HEK293 (cell line): ENCODE measurements around the gene TNS1.

Experiments
- ZNF23 ChIP-seq: fragments of 450-650 bp; formaldehyde crosslinking; IDR thresholded peaks from 2 replicates; pipeline ENCODE4 v1.5.1; 2016; ENCODE audit warnings: missing biosample characterization, missing genetic modification characterization, borderline replicate concordance
- ZNF404 ChIP-seq: fragments of 450-650 bp; formaldehyde crosslinking; IDR thresholded peaks from 2 replicates; pipeline ENCODE4 v1.5.1; 2017; ENCODE audit warnings: missing biosample characterization, missing genetic modification characterization
- ZNF660 ChIP-seq: fragments of 450-650 bp; IDR thresholded peaks from 2 replicates; pipeline ENCODE4 v1.5.1; 2018; ENCODE audit warnings: missing biosample characterization, mild to moderate bottlenecking, missing genetic modification characterization
- ZNF707 ChIP-seq: fragments of 450-650 bp; formaldehyde crosslinking; IDR thresholded peaks from 2 replicates; pipeline ENCODE4 v1.5.1; 2016; ENCODE audit warnings: missing biosample characterization, missing genetic modification characterization
- TF ChIP-seq, protein P1 (sequence below): fragments of 450-650 bp; formaldehyde crosslinking; IDR thresholded peaks from 2 replicates; pipeline ENCODE4 v1.5.1; 2016; ENCODE audit warnings: missing biosample characterization, missing genetic modification characterization
- TF ChIP-seq, protein P2 (sequence below): fragments of 450-650 bp; formaldehyde crosslinking; IDR thresholded peaks from 2 replicates; pipeline ENCODE4 v1.5.1; 2016; ENCODE audit warnings: missing biosample characterization, missing genetic modification characterization, low read depth
- TF ChIP-seq, protein P3 (sequence below): fragments of 450-650 bp; formaldehyde crosslinking; IDR thresholded peaks from 2 replicates; pipeline ENCODE4 v1.5.1; 2016; ENCODE audit warnings: missing biosample characterization, missing genetic modification characterization
- TF ChIP-seq, protein P4 (sequence below): sonication (generic); formaldehyde crosslinking; IDR thresholded peaks from 2 replicates; pipeline ENCODE4 v1.8.1; 2022; ENCODE audit warnings: mild to moderate bottlenecking, moderate library complexity, missing genetic modification reagents
- TF ChIP-seq, protein P5 (sequence below): fragments of 450-650 bp; formaldehyde crosslinking; conservative IDR thresholded peaks from 2 replicates; pipeline ENCODE4 v1.5.1; 2016; ENCODE audit warnings: low read depth, missing biosample characterization, missing genetic modification characterization

DNA sequence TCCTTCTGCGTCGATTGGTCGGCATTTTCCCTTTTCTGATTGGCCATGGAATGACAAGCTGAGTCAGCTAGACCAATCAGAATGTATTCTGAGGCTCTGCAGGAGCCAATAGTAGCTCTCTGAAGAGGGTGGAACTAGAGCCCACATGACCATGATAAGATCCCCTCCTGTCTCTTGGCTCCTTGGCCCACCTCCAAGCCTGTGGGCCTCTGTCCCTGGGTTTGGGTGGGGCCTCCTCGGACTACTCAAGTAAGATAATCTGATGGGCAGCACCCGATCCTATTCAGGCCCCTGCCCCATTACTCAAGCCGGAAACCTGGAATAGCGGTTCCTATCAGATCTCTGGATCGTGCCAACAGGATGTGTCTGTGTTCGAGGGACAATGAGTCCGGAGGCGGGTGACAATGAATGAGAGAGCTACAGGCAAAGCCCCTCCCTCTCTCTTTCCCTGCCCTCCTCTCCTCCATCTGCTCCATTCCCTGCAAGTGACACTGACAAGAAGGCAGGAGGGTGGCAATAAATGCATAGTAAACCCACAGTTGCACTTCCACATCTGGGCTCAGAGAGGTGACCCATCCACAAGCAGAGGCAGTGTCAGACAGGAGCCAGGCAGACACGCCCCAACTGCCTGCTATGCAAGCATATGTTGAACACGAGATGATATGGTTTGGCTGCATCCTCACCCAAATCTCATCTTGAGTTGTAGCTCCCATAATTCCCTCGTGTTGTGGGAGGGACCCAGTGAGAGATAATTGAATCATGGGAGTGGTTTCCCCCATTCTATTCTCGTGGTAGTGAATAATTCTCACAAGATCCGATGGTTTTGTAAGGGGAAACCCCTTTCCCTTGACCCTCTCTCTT lies 114.7 kb downstream of the TNS1 start:
- TF ChIP-seq, protein P1, sequence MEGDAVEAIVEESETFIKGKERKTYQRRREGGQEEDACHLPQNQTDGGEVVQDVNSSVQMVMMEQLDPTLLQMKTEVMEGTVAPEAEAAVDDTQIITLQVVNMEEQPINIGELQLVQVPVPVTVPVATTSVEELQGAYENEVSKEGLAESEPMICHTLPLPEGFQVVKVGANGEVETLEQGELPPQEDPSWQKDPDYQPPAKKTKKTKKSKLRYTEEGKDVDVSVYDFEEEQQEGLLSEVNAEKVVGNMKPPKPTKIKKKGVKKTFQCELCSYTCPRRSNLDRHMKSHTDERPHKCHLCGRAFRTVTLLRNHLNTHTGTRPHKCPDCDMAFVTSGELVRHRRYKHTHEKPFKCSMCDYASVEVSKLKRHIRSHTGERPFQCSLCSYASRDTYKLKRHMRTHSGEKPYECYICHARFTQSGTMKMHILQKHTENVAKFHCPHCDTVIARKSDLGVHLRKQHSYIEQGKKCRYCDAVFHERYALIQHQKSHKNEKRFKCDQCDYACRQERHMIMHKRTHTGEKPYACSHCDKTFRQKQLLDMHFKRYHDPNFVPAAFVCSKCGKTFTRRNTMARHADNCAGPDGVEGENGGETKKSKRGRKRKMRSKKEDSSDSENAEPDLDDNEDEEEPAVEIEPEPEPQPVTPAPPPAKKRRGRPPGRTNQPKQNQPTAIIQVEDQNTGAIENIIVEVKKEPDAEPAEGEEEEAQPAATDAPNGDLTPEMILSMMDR (tag by site-specific recombination) = no peak
- TF ChIP-seq ZNF23 (no peak), ZNF660 (tag by site-specific recombination) (no peak), ZNF707 (tag by site-specific recombination) (no peak), ZNF404 (tag by site-specific recombination) (no peak)
- TF ChIP-seq, protein P2, sequence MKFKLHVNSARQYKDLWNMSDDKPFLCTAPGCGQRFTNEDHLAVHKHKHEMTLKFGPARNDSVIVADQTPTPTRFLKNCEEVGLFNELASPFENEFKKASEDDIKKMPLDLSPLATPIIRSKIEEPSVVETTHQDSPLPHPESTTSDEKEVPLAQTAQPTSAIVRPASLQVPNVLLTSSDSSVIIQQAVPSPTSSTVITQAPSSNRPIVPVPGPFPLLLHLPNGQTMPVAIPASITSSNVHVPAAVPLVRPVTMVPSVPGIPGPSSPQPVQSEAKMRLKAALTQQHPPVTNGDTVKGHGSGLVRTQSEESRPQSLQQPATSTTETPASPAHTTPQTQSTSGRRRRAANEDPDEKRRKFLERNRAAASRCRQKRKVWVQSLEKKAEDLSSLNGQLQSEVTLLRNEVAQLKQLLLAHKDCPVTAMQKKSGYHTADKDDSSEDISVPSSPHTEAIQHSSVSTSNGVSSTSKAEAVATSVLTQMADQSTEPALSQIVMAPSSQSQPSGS (tag by site-specific recombination) = no peak
- TF ChIP-seq, protein P3, sequence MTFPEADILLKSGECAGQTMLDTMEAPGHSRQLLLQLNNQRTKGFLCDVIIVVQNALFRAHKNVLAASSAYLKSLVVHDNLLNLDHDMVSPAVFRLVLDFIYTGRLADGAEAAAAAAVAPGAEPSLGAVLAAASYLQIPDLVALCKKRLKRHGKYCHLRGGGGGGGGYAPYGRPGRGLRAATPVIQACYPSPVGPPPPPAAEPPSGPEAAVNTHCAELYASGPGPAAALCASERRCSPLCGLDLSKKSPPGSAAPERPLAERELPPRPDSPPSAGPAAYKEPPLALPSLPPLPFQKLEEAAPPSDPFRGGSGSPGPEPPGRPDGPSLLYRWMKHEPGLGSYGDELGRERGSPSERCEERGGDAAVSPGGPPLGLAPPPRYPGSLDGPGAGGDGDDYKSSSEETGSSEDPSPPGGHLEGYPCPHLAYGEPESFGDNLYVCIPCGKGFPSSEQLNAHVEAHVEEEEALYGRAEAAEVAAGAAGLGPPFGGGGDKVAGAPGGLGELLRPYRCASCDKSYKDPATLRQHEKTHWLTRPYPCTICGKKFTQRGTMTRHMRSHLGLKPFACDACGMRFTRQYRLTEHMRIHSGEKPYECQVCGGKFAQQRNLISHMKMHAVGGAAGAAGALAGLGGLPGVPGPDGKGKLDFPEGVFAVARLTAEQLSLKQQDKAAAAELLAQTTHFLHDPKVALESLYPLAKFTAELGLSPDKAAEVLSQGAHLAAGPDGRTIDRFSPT (tag by site-specific recombination) = no peak
- TF ChIP-seq, protein P4, sequence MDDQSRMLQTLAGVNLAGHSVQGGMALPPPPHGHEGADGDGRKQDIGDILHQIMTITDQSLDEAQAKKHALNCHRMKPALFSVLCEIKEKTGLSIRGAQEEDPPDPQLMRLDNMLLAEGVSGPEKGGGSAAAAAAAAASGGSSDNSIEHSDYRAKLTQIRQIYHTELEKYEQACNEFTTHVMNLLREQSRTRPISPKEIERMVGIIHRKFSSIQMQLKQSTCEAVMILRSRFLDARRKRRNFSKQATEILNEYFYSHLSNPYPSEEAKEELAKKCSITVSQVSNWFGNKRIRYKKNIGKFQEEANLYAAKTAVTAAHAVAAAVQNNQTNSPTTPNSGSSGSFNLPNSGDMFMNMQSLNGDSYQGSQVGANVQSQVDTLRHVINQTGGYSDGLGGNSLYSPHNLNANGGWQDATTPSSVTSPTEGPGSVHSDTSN = no peak
- TF ChIP-seq, protein P5, sequence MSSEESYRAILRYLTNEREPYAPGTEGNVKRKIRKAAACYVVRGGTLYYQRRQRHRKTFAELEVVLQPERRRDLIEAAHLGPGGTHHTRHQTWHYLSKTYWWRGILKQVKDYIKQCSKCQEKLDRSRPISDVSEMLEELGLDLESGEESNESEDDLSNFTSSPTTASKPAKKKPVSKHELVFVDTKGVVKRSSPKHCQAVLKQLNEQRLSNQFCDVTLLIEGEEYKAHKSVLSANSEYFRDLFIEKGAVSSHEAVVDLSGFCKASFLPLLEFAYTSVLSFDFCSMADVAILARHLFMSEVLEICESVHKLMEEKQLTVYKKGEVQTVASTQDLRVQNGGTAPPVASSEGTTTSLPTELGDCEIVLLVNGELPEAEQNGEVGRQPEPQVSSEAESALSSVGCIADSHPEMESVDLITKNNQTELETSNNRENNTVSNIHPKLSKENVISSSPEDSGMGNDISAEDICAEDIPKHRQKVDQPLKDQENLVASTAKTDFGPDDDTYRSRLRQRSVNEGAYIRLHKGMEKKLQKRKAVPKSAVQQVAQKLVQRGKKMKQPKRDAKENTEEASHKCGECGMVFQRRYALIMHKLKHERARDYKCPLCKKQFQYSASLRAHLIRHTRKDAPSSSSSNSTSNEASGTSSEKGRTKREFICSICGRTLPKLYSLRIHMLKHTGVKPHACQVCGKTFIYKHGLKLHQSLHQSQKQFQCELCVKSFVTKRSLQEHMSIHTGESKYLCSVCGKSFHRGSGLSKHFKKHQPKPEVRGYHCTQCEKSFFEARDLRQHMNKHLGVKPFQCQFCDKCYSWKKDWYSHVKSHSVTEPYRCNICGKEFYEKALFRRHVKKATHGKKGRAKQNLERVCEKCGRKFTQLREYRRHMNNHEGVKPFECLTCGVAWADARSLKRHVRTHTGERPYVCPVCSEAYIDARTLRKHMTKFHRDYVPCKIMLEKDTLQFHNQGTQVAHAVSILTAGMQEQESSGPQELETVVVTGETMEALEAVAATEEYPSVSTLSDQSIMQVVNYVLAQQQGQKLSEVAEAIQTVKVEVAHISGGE (tag by site-specific recombination) = no peak
